IPS-NIHi7 (cell line): ENCODE measurements around the gene DOCK8.
"Not testable (repeated sequence)": the region's sequence is repeated elsewhere in the genome, so short reads cannot be mapped to it uniquely, and the experiment has no call there.

Source experiments
- DNase-seq: peaks from one replicate; pipeline ENCODE4 v3.0.0; 2012; ENCODE audit warnings: mixed read lengths; ENCODE audit errors: extremely low spot score

DOCK8 gene

GRCh38 chr9:214648-215493 is at the start of gene DOCK8:
TSS of gene DOCK8 (plus strand) at chr9:214865. CDS start at chr9:214977, 112 bp downstream.
- peak; percentile 77 for DNase-seq

- not testable (repeated sequence) for DNase-seq
Observed at GRCh38 chr9:169757-170156, 44.9 kb upstream of the DOCK8 start.

GRCh38 chr9:178140-178825 is 36.4 kb upstream of the DOCK8 start:
- DNase-seq: not testable (repeated sequence)

- not testable (repeated sequence) for DNase-seq
Observed at GRCh38 chr9:178970-179383, 35.7 kb upstream of the DOCK8 start, which contains the start of gene ZNG1A. TSS of gene ZNG1A (minus strand) at chr9:179056. CDS start at chr9:178969, 87 bp downstream.

- not testable (repeated sequence) for DNase-seq
Observed at GRCh38 chr9:199601-200000, 15.1 kb upstream of the DOCK8 start.

- DNase-seq: no peak
Observed at GRCh38 chr9:206481-206880, 8.2 kb upstream of the DOCK8 start.

- no peak for DNase-seq
Observed at GRCh38 chr9:209143-209758, 5.4 kb upstream of the DOCK8 start.

GRCh38 chr9:211036-211435 is 3.6 kb upstream of the DOCK8 start:
- no peak for DNase-seq

- no peak for DNase-seq
Observed at GRCh38 chr9:211557-211956, 3.1 kb upstream of the DOCK8 start.

GRCh38 chr9:212297-212696 is 2.4 kb upstream of the DOCK8 start:
- no peak for DNase-seq

- DNase-seq: not testable (repeated sequence)
Observed at GRCh38 chr9:213901-214300, 764 bp upstream of the DOCK8 start.

- no peak for DNase-seq
Observed at GRCh38 chr9:214351-214647, 366 bp upstream of the DOCK8 start.

- no peak for DNase-seq
Observed at GRCh38 chr9:215631-216155, 1.0 kb downstream of the DOCK8 start.

GRCh38 chr9:216866-217265 is 2.2 kb downstream of the DOCK8 start:
- DNase-seq: no peak

- DNase-seq: no peak
Observed at GRCh38 chr9:217950-218349, 3.3 kb downstream of the DOCK8 start.

GRCh38 chr9:219036-219435 is 4.4 kb downstream of the DOCK8 start:
- not testable (repeated sequence) for DNase-seq

- DNase-seq: no peak
Observed at GRCh38 chr9:219670-220365, 5.2 kb downstream of the DOCK8 start.

- DNase-seq: no peak
Observed at GRCh38 chr9:221989-222776, 7.5 kb downstream of the DOCK8 start.

- no peak for DNase-seq
Observed at GRCh38 chr9:223152-223551, 8.5 kb downstream of the DOCK8 start.

GRCh38 chr9:224026-224425 is 9.4 kb downstream of the DOCK8 start:
- DNase-seq: no peak
